Duodenal mucosa (tissue), 2 donors: ENCODE results near the gene MREG.
"Not testable (repeated sequence)": the region's sequence is repeated elsewhere in the genome, so short reads cannot be mapped to it uniquely, and the experiment has no call there.

Experiments
- H3K27ac ChIP-seq: one replicate; pipeline ENCODE4 v1.7.0; 2013; ENCODE audit warnings: low read depth, low read length
- H3K27me3 ChIP-seq, 2 donors: one replicate each; pipeline ENCODE4 v1.7.0; 2013; ENCODE audit warnings: low read length in 2 of 2, control low read depth in 1 of 2; ENCODE audit not compliant: insufficient read depth in 2 of 2, control insufficient read depth in 1 of 2
- H3K36me3 ChIP-seq, 2 donors: one replicate each; pipeline ENCODE4 v1.7.0; 2013; ENCODE audit warnings: low read length in 2 of 2, control low read depth in 1 of 2; ENCODE audit not compliant: insufficient read depth in 2 of 2, control insufficient read depth in 1 of 2
- H3K4me1 ChIP-seq, 2 donors: one replicate each; pipeline ENCODE4 v1.7.0; 2013; ENCODE audit warnings: low read length in 2 of 2, control low read depth in 1 of 2; ENCODE audit not compliant: insufficient read depth in 2 of 2, control insufficient read depth in 1 of 2
- H3K4me3 ChIP-seq, 2 donors: one replicate each; pipeline ENCODE4 v1.7.0; 2013; ENCODE audit warnings: low read length in 2 of 2, low read depth in 1 of 2
- H3K9ac ChIP-seq, 2 donors: one replicate each; pipeline ENCODE4 v1.7.0; 2013; ENCODE audit warnings: low read length in 2 of 2, low read depth in 1 of 2
- H3K9me3 ChIP-seq, 2 donors: one replicate each; pipeline ENCODE4 v1.7.0; 2013; ENCODE audit warnings: low read length in 2 of 2, control low read depth in 1 of 2; ENCODE audit not compliant: control insufficient read depth in 1 of 2

The MREG gene

DNA sequence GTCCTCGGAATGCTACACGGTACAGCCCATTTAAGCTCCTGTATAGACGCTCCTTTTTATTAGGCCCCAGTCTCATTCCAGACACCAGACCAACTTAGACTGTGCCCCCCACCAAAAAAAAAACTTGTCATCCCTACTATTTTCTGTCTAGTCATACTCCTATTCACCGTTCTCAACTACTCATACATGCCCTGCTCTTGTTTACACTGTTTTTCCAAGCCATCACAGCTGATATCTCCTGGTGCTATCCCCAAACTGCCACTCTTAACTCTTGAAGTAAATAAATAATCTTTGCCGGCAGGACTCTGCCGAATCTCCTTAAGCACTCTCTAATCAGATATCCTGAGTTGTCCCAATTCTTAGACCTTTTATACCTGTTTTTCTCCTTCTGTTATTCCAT, 86.4 kb downstream of the MREG start:
- H3K27ac ChIP-seq, H3K4me1 ChIP-seq, H3K36me3 ChIP-seq, H3K9me3 ChIP-seq, H3K4me3 ChIP-seq, H3K27me3 ChIP-seq, H3K9ac ChIP-seq: not testable (repeated sequence)

DNA sequence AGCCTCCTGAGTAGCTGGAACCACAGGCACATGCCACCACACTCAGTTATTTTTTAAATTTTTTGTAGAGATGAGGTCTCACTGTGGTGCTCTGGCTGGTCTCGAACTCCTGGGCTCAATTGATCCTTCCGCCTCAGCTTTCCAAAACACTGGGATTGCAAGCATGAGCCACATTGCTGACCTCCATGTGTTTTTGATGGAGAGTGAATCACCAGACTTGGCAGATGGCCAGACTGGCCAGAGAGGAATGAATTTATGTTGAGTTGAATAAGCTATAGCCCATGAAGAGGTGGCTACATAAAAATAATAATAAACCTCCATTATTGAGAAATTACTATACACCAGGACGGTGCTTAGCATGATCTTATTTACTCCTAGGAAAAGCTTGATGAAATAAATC, 91.5 kb downstream of the MREG start:
- Histone ChIP-seq H3K9ac (no peak overlapping the region), H3K4me3 (no peak overlapping the region), H3K9me3 (no peaks in the 10 kb centered on the region)

DNA sequence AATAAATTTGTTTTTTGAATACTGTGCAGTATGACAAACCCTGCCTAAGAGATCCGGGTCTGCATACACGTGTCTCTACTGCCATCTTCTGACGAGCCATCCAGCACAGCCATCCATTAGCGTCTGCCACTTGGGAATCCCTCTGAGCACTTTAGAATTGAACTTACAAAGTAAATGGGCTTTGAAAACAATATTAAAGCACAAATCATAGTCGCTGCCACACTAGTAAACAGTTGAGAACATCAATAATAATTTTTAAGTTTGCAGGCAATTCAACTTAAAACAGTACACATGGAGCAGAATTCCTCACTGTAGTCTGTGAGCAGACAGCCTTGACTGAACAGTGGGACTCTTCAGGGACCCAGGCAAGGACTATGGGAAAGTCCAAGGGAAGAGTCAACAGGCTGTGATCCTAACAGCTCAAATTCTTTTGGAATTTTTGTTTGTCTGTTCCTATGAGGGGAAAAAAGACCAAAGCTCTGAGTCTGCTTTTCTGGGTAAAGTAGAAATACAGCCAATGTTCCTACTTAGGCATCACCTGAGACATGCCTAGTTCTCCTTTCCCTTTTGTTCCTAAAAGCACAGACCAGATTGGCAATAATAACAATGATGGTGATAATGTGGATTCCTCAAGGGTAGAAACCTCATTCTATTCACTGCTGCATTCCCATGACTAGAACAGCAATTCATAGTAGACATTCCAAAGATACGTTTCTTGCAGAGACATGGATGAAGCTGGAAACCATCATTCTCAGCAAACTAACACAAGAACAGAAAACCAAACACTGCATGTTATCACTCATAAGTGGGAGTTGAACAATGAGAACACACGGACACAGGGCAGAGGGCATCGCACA, 92.9 kb downstream of the MREG start:
- Histone ChIP-seq H3K27me3 (no peaks in the 10 kb centered on the region), H3K4me3 (no peak overlapping the region), H3K9ac (no peak overlapping the region), H3K9me3 (no peaks in the 10 kb centered on the region), H3K27ac (no peak overlapping the region), H3K36me3 (no peaks in the 10 kb centered on the region), H3K4me1 (no peaks in the 10 kb centered on the region)

More for the DNA sequence above, 91.5 kb downstream of the MREG start:
- Histone ChIP-seq H3K4me1 (no peaks in the 10 kb centered on the region), H3K27me3 (no peaks in the 10 kb centered on the region), H3K27ac (no peak overlapping the region), H3K36me3 (no peaks in the 10 kb centered on the region)

DNA sequence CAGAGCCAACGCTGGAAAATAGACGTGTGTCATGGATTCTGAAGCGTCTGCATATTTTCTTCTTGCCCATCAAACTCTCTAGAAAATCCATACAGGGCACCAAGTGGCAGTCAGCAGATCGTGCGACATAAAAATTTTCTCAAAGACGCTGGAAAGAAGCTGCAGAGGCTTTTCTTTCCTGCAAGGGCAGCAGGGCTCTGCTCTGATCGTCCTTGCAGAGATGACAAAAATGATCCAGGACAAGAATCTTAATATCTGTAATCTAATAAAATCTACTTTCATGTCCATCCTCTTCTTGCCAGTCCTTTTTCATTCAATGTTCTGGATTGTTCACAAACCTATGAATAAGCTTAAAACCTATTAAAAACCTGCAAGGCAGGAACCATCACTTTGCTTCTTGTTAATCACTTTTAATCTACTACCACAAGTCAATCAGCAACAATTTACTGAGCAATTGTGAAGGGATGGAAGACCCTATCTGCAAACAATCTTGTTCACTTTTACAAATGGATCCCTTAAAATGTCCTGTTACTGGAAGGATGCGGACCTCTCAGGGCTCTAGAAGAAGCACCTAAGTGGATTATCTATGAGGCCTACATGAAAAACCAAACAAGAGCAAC, 93.6 kb downstream of the MREG start:
- Histone ChIP-seq H3K27ac (no peak overlapping the region), H3K9ac (no peak overlapping the region), H3K4me3 (no peak overlapping the region), H3K9me3 (no peaks in the 10 kb centered on the region), H3K4me1 (no peaks in the 10 kb centered on the region), H3K27me3 (no peaks in the 10 kb centered on the region), H3K36me3 (no peaks in the 10 kb centered on the region)

DNA sequence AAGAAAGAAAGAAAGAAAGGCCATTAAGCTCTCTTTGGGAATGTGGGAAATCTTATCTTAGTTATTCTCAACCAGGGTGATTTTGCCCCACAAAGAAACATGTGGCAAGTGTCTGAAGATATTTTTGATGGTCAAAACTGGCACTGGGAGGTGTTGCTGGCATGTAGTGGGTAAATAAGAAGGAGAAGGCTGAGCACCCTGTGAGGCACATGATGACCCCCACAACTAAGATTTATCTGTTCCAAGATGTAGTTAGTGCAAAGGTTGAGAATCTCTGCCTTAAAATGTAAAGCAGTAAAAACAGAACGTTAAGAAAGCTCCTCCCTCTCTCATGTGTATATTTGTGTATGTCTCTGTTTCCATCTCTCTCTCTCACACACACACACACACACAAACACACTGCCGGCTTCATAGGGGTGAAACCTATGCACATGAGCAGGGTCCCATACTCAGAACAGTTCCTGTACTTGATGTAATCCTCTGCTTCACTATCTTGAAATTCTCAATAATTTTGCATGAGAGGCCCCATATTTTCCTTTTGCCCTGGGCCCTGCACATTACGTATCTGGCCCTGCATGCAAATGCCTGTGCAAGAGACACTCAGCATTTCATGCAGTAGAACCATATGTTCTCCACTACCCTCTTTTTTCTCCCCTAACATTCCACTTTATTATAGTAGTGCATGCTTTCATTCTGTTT, 94.3 kb downstream of the MREG start:
- H3K36me3 ChIP-seq = no peaks in the 10 kb centered on the region
- H3K27me3 ChIP-seq = no peaks in the 10 kb centered on the region
- no peaks in the 10 kb centered on the region for H3K4me1 ChIP-seq
- H3K9ac ChIP-seq = no peak overlapping the region
- no peak overlapping the region for H3K4me3 ChIP-seq
- H3K27ac ChIP-seq = no peak overlapping the region
- no peaks in the 10 kb centered on the region for H3K9me3 ChIP-seq

DNA sequence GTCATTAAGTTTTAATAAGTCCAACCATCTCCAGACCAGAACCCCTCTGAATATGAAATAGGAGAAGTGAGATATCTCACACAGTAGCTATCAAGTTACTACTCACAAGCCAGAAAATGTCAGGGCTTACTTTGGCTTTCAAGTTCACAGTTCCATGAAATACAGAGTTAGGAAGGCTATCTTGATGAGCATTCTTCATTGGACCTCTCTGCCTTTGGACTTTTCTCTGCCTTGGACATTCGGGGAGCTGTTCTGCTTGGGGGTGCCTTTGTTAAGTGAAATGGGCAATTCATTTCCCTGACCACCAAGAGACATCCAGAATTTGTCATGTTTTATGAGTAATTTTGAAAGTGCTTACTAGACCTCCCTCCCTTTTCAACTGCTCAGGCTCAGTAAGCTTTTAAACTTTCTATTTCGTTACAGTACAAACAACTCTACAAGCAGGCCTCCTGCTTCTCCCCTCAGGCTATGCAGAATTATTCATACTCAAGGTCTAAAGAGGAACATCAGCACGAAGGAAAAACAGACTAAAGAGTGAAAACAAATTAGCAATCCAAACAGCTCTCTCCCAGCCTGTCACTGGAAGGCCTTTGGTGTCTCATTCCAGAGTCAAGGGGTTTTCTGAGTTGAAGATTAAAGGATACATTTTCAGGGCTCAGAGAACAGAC, 95.3 kb downstream of the MREG start:
- Histone ChIP-seq H3K4me1 (no peaks in the 10 kb centered on the region), H3K27ac (no peak overlapping the region), H3K9me3 (no peaks in the 10 kb centered on the region), H3K9ac (no peak overlapping the region), H3K4me3 (no peak overlapping the region), H3K27me3 (no peaks in the 10 kb centered on the region), H3K36me3 (no peaks in the 10 kb centered on the region)

DNA sequence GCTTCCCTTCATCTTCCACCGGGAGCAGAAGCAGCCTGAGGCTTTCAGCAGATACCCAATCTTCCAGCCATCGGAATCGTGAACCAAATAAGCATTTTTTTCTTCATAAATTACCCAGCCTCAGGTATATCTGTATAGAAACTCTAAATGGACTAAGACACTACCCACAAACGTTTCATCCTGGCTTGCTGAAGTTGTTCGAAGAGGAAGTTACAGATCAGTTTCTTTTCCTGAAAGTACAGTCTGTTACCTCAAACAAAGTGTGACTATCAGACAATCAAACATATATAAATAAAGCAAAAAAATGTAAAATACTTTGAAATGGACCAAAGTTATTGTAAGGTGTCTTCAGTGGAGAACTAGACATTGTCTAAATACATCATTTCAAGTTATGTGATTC, 97.9 kb downstream of the MREG start:
- Histone ChIP-seq H3K4me1 (no peaks in the 10 kb centered on the region), H3K4me3 (no peak overlapping the region), H3K9me3 (no peaks in the 10 kb centered on the region), H3K27me3 (no peaks in the 10 kb centered on the region), H3K9ac (no peak overlapping the region), H3K36me3 (no peaks in the 10 kb centered on the region), H3K27ac (no peak overlapping the region)

DNA sequence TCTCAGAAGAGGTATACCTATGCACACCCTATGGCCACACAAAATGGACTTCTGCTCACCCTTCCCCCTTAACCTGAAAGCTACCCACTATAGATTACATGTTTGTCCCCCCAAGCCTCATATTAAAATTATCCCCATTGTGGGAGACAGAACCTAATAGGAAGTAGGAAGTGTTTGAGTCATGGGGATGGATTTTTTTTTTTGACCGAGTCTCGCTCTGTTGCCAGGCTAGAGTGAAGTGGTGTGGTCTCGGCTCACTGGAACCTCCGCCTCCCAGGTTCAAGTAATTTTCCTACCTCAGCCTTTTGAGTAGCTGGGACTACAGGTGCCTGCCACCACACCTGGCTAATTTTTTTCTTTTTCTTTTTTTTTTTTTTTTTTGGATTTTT, 98.6 kb downstream of the MREG start:
- Histone ChIP-seq H3K27me3 (no peaks in the 10 kb centered on the region), H3K4me3 (no peak overlapping the region)

DNA sequence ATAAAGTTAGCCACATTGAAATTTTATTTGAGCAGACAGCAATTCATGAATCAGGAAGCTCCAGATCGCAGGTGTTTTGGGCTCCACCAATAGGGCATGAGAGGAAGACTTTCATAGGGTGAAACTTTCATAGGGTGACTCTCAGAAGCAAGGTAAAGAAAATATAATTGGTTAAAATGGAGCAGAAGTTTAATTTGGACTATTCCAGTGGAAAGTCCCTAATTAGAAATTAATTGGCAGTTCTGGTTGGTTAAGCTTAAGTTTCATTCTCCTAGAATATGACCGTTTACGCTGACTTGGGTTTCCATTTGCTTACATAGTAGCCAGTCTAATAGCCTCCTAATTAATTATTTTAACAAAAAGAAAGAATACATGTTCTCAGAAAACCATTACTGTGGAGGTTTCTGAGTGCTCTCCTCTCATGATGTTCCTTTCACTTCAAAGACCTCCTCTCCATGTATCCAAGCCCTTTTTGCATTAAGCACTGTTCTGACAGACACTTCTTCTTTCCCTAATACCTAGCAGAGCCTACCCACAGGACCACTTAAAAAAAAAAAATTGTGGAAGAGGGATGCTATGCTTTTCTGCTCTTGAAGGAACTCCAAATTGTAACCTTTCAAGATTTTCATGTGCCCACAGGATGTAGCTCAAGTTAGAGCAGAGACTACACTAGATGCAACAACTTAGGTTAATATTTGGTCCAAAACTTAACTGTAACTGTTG, 99.1 kb downstream of the MREG start:
- H3K27ac ChIP-seq = no peak overlapping the region
- no peaks in the 10 kb centered on the region for H3K36me3 ChIP-seq
- no peaks in the 10 kb centered on the region for H3K27me3 ChIP-seq
- no peak overlapping the region for H3K4me3 ChIP-seq
- H3K9ac ChIP-seq = no peak overlapping the region
- H3K9me3 ChIP-seq = no peaks in the 10 kb centered on the region
- no peaks in the 10 kb centered on the region for H3K4me1 ChIP-seq

More for the DNA sequence above, 98.6 kb downstream of the MREG start:
- Histone ChIP-seq H3K4me1 (no peaks in the 10 kb centered on the region), H3K9ac (no peak overlapping the region), H3K27ac (no peak overlapping the region), H3K9me3 (no peaks in the 10 kb centered on the region), H3K36me3 (no peaks in the 10 kb centered on the region)
